Activated naive CD4-positive, alpha-beta T cell treated with anti-CD3 and anti-CD28 coated beads, Interleukin-2, amount 50 U/mL, for 24 hours (primary cell): ENCODE measurements around the gene PTPA.

Experiments
- H3K27ac Mint-ChIP-seq: one replicate; pipeline ENCODE4 v1.8.0; 2021; ENCODE audit warnings: mild to moderate bottlenecking, mixed read lengths
- H3K27me3 Mint-ChIP-seq: one replicate; pipeline ENCODE4 v1.8.0; 2021; ENCODE audit warnings: mixed read lengths
- H3K36me3 Mint-ChIP-seq: one replicate; pipeline ENCODE4 v1.8.0; 2021; ENCODE audit warnings: mixed read lengths
- H3K4me1 Mint-ChIP-seq: one replicate; pipeline ENCODE4 v1.8.0; 2021; ENCODE audit warnings: mixed read lengths
- H3K4me3 Mint-ChIP-seq: one replicate; pipeline ENCODE4 v1.8.0; 2021; ENCODE audit warnings: mild to moderate bottlenecking, mixed read lengths
- H3K9me3 Mint-ChIP-seq: one replicate; pipeline ENCODE4 v1.8.0; 2021; ENCODE audit warnings: mixed read lengths

The PTPA gene

DNA sequence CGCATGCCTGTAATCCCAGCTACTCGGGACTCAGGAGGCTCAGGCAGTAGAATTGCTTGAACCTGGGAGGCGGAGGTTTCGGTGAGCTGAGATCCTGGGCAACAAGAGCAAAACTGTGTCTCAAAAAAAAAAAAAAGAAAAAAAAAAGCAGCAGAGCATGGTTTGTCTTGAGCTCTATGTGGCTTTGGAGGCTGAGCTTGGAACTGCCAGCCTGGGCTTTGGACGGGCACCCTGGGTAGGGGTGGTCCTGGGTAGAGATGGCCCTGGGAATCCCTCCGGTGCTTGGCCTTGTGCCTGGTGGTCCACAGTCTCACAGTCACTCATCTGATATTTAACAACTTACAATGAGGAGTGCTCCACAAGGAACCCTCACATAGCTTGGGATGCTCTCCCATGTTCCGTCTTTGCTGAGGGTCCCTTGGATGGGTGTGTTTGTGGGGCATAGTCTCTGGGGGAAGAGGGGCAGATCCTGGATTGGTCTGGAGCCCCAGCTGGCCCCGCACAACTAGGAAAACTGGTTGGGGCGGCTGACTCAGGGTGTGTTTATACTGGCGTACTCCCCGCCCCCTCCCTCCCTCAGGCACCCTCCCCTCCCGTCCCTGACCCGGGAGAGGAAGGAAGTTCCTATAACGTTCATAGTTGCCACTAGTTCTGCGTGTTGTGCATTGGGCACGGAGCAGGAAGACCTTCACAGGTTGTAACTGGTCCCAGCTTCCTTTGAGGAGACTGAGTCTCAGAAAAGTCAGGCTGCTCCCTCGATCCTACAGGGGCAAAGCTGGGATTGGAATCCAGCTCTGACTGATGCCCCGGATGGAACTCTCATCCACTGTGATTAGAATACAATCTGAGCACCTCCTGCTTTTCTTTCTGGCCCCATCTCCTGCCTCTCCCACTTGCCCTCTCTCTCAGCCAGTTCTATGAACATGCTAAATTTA is 55.7 kb downstream of the PTPA start:
- H3K36me3 Mint-ChIP-seq = no peaks in the 10 kb centered on the region
- no peaks in the 10 kb centered on the region for H3K9me3 Mint-ChIP-seq
- H3K4me1 Mint-ChIP-seq = peaks cover 16% of the 10 kb centered on the region
- no peaks in the 10 kb centered on the region for H3K27me3 Mint-ChIP-seq
- no peak overlapping the region for H3K27ac Mint-ChIP-seq
- H3K4me3 Mint-ChIP-seq = peak overlapping the region; percentile 64

DNA sequence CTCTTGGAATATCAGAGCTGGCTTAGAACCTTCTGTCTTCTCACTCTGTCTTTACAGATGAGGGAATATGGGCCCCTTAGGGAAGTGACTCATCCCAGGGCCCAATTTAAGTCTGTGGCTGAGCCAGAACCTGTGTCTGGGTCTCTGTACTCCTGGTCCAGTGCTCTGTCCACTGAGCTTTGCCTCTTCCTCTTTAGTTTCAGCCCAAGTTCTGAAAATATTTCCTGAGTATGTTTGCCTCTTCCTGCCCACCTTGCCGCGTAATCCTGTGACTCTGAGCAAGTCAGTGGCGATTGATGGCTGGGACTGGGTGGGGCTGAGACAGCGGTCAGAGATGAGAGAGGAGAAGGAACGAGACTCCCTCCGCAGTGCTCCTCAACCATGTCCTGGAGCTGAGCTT is 59.0 kb downstream of the PTPA start:
- Mint-ChIP-seq H3K27ac (no peak overlapping the region), H3K36me3 (no peaks in the 10 kb centered on the region), H3K27me3 (peaks cover 2% of the 10 kb centered on the region), H3K4me1 (peaks cover 20% of the 10 kb centered on the region), H3K9me3 (no peaks in the 10 kb centered on the region), H3K4me3 (no peak overlapping the region)

DNA sequence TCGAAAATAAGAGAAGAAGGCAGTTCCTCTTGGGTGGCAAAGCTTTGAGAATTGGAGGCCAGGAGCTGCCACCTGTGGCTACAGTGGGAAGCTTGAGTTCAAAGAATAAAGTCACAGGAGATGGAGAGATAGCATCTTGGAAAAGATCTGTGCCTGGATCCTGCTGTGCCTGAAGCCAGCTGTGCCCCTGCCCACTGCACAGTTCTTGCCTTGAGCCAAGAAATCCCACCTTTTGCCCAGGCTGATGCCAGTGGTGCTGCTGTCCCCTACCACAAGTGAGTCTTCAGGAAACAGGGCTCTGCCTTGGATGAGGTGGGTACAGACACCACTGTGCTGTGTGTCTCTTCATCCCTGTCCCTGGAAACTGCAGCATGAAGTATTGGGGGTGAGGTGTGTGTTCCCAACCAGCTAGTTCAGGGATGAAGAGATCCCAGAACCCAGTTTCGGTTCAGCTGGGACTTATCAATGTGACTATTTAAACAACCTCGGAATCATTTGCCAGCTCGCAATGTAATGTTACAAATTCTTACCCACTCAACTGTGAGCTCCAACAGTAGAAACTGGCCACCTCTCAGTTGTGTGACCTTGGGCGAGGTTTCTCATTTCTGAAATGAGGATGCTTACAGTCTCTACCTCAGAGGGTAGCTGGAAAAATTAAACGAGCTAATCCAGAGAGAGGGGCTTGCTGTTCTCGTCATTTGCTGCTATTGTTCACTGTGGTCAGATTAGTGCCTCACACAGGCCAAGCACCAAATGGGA is 61.0 kb downstream of the PTPA start:
- Mint-ChIP-seq H3K9me3 (no peaks in the 10 kb centered on the region), H3K36me3 (no peaks in the 10 kb centered on the region), H3K4me3 (no peak overlapping the region), H3K27me3 (peaks cover 2% of the 10 kb centered on the region), H3K4me1 (peaks cover 19% of the 10 kb centered on the region), H3K27ac (no peak overlapping the region)

DNA sequence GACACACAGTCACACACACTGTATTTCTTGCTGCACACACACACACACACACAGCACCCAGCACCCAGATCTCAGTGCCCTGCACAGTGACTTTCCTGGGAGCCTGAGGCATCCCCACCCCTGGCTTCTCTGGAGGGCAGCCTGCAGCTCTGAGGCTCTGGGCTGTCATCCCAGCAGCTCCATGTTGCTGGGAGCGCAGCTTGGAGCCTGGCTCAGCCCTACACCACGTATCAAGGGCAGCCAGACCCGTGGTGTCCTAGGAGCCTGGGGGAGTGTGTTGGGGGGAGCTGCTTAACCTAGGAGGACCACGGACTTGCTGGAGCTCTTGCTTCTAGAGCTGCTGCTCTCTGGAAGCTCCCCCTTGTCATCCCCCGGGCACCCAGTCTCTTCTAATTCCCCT is 61.6 kb downstream of the PTPA start:
- peaks cover 2% of the 10 kb centered on the region for H3K27me3 Mint-ChIP-seq
- peaks cover 12% of the 10 kb centered on the region for H3K4me1 Mint-ChIP-seq
- H3K27ac Mint-ChIP-seq = no peak overlapping the region
- no peaks in the 10 kb centered on the region for H3K9me3 Mint-ChIP-seq
- no peaks in the 10 kb centered on the region for H3K36me3 Mint-ChIP-seq
- H3K4me3 Mint-ChIP-seq = no peak overlapping the region

DNA sequence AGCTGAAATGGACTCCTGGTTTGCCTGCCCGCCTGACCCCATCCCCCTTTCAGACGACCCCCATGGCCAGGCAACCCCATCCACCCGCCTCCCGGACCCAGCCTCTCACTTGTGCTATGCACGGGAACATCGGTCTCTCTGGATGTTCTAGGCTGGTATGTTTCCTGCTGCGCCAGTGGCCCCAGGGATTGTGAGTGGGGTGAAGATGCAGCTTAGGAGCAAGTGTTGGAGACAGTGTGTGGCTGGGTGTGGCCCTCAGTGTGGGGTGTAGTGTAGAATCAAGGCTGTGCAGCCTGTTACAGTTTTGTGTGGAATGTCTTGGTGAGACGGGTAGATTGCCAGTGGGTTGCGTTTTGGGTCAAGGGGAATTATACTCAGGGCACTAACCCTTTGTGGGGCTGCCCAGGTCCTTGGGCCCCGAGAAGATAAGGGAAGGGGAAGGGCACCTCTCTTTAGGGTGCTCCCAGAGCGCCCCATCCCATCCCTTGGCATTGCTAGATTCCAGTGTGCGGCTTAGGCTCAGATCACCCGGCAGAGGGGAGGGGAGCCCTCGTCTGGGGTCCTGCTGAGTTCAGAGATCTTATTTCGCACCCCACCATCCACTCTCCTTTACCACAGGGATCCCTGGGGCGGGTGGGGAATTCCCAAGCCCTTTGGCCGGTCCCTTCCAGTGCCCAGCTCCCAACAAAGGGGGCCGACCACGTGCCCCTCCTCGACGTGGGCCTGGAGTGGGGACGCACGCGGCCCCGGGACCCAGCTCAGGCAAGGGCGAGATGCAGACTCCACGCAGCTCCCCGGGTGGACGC is 62.3 kb downstream of the PTPA start:
- H3K36me3 Mint-ChIP-seq = no peaks in the 10 kb centered on the region
- peaks cover 9% of the 10 kb centered on the region for H3K4me1 Mint-ChIP-seq
- peaks cover 2% of the 10 kb centered on the region for H3K27me3 Mint-ChIP-seq
- H3K9me3 Mint-ChIP-seq = no peaks in the 10 kb centered on the region
- peak overlapping the region; percentile 81 for H3K4me3 Mint-ChIP-seq
- peak overlapping the region; percentile 1 for H3K27ac Mint-ChIP-seq

DNA sequence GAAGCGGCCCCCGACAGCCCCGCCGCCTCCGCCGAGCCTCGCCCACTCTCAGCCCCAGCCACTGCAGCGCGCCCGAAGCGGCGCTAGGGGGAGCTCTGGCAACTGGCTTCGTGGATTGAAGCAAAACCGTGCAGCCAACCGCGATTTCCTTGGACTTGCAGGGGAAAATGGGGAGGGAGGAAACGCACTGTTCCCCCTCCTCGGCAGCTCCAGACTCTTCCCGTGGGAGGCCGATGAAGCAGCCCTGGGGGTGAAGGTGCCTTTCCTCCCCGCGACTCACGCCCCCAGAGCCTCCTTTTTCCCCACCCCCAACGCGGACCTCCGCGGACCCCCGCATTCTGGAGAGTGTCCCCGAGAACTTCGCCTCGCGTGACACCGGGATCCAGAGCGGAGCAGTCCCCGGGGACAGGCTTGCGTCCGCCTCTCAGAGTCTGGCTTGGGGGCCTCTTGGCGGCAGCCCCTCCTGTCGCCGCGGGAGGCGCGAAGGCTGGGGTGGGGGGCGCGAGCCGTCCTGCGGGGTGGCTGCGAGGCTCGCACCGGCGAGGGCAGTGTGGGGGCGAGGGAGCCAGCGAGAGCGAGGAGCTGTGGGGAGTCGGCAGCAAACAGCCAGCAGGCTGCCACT is 63.0 kb downstream of the PTPA start:
- Mint-ChIP-seq H3K27me3 (peaks cover 2% of the 10 kb centered on the region), H3K27ac (no peak overlapping the region), H3K36me3 (no peaks in the 10 kb centered on the region), H3K4me1 (peaks cover 9% of the 10 kb centered on the region), H3K4me3 (peak overlapping the region; percentile 81), H3K9me3 (no peaks in the 10 kb centered on the region)

DNA sequence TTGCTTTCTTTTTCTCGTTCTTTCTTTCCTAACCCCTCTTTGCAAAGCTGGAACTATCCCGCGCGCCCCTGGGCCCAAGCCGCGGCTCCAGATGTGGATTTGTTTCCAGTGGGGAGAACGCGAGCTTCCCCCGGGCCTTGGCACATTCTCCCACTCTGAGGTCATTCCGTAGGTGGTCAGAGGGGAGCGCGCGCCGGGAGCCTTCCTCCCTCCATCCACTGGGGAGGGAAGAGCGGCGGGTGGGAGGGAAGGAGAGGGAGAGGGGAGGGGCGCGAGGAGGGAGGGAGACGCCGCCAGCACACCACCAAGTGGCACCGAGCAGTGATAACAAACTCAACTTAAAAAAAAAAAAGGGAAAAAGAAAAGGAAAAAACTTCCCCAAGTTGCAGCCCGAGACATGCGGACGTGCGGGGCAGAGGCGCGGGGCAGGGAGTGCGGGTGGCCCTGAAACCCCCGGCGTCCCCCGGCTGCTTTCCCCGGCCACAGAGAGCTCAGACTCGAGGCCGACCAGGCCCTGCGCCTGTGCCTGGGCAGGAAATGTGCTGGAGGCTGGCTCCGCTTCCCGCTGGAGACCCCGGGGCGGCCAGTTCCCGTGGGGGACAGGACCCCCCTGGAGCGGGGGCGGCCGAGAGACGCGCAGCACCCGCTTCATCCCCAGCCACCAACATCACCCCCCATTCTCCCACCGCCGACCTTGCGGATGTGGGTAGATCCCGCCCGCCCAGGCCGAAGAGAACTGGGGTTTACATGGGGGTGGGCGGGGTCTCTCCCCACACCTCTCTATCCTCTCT is 63.7 kb downstream of the PTPA start:
- peak overlapping the region; percentile 87 for H3K4me3 Mint-ChIP-seq
- H3K9me3 Mint-ChIP-seq = no peaks in the 10 kb centered on the region
- H3K27ac Mint-ChIP-seq = no peak overlapping the region
- H3K27me3 Mint-ChIP-seq = peaks cover 2% of the 10 kb centered on the region
- H3K36me3 Mint-ChIP-seq = no peaks in the 10 kb centered on the region
- peaks cover 9% of the 10 kb centered on the region for H3K4me1 Mint-ChIP-seq

DNA sequence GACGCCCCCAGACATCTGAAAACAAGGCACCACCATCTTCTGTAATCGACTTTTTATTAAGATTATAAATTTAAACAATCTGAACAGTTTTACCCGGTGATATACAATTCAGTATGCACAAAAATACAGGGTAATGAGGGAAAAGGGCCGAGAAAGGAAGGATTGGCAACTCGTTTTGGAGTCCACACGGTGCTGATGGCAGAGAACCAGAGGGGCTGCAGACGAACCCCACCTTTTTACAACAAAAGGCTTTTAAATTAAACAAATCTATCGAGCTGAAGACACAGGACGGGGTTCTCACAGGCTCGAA is 64.3 kb downstream of the PTPA start:
- Mint-ChIP-seq H3K36me3 (no peaks in the 10 kb centered on the region), H3K9me3 (no peaks in the 10 kb centered on the region), H3K27me3 (peaks cover 2% of the 10 kb centered on the region), H3K27ac (no peak overlapping the region), H3K4me1 (peaks cover 9% of the 10 kb centered on the region), H3K4me3 (peak overlapping the region; percentile 87)

DNA sequence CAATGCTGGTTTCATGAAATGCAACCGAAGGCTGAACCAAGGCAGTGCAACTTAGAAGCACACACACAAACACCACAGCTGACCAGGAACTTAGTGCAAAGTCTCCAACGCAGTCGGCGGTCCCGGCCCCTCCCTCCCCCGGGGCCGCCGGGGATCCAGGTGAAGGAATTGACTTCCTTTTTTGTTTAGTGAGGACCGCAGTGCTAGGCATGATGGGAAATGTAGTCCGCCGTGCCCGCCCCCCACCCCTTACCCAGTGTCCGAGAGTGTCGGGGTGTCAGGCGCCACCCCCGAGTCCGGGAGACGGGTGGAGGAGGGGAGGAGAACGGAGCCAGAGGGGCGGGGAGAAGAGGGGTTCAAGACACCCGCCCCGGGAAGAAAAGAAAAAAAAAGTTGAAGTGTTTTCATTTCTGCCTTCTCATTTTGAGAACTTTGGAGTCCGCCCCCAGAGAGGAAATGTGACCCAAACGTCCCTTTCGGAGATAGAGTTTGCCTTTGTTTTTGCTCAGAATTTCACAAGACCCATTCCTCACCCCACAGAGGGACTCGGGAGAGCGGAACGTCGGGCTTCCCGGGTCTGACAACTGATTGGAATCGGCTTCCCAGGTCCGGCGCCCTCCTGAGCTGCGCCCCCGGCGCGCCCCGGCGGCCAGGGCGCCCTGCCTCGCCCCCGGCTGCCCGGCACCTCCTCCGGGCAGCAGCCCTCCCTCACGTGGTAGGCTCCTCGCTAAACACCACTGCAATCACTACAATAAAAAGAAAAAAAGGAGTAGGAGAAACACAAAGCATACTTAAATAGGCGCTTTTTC is 64.8 kb downstream of the PTPA start:
- peaks cover 2% of the 10 kb centered on the region for H3K27me3 Mint-ChIP-seq
- no peaks in the 10 kb centered on the region for H3K36me3 Mint-ChIP-seq
- H3K27ac Mint-ChIP-seq = no peak overlapping the region
- no peaks in the 10 kb centered on the region for H3K9me3 Mint-ChIP-seq
- peaks cover 9% of the 10 kb centered on the region for H3K4me1 Mint-ChIP-seq
- H3K4me3 Mint-ChIP-seq = peak overlapping the region; percentile 87

DNA sequence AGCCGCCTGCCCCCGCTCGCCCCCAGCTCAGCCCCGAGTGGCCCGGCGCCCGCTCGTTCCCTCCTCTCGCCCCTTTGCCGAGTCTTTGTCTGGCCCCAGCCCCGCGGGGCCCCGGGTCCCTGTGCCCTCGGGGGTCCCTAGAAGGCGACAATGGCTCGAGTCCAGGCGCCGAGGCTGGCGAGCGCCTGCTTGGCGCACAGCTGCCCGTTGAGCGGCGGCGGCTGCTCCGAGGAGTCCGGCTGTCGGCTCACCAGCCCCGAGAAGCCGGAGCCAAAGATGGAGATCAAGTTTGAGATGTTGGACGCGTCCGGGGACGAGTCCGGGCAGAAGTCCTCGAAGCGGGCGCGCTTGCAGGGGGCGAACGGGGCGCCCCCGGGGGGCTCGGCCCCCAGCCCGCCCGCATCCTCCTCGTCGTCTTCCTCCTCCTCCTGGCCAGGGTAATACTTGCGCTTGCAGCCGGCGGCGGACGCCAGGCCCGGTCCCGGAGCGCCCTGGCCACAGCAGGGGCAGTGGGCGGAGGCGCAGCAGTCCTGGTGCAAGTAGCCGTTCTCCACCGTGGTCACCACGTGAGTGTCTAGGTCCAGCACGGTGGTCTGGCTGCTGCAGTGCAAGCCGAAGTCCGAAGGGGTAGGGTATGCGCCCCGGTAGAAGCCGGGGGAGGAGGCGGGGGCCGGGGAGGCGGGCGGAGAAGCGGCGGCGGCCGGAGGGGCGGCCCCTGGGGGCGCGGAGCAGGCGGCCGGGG is 65.7 kb downstream of the PTPA start:
- H3K27ac Mint-ChIP-seq = no peak overlapping the region
- H3K27me3 Mint-ChIP-seq = peaks cover 2% of the 10 kb centered on the region
- peaks cover 9% of the 10 kb centered on the region for H3K4me1 Mint-ChIP-seq
- peak overlapping the region; percentile 87 for H3K4me3 Mint-ChIP-seq
- no peaks in the 10 kb centered on the region for H3K9me3 Mint-ChIP-seq
- no peaks in the 10 kb centered on the region for H3K36me3 Mint-ChIP-seq

DNA sequence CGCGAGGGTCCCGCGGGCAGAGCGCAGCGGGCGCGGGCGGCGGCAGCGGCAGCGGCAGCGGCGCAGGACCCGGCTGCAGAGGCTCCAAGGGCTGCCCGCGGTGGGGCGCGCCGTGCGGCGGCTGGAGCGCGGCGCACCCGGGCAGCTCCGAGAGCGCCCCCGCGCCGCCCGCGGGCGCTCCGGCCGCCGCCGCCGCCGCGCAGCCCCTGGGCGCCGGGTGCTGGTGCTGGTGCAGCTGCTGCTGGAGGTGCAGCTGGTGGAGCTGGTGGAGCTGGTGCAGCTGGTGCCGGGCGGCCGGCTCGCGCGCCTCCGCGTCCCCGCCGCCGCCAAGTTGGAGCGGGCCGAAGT is 66.2 kb downstream of the PTPA start:
- no peaks in the 10 kb centered on the region for H3K36me3 Mint-ChIP-seq
- no peak overlapping the region for H3K4me3 Mint-ChIP-seq
- H3K4me1 Mint-ChIP-seq = peaks cover 9% of the 10 kb centered on the region
- H3K27me3 Mint-ChIP-seq = peaks cover 2% of the 10 kb centered on the region
- no peak overlapping the region for H3K27ac Mint-ChIP-seq
- no peaks in the 10 kb centered on the region for H3K9me3 Mint-ChIP-seq

DNA sequence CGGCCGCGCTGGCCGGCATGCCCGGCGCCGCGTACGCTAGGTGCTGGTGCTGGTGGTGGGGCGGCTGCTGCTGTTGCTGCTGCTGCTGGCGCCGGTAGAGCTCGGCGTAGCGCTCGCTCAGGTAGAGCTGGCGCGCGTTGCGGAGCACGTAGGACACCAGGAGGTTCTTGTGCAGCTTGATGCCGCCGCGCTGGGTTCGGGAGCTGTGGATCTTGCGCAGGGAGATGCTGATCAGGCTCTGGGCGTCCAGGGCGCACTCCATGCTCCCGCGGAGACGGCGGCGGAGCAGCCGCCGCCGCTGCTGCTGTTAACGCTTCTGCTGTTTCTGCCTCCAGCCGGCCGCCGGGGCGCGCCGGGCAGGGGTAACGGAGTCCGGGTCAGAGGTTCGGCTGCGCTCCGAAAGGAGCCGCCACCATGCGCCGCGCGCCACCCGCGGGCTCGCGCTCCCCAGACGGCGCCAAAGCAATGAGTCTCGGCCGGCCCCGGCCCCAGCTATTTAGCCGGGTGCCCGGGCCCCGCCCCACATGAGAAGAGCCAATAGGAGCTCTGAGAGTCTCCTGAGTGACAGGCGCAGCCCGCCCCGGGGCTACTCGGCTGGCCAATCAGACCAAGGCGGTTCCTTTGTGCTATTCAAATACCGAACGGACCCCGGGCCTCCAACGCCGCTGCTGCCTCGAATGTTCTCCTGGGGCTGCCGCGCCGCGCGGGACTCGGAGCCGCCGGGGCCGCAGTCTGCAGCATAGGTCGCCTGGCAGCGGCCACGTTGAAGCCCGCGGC is 66.8 kb downstream of the PTPA start, which contains the start of gene IER5L:
TSS of gene IER5L (minus strand) at position 471 of the 777 bp plus-strand sequence. CDS start at position 262, 209 bp downstream.
- H3K36me3 Mint-ChIP-seq = no peaks in the 10 kb centered on the region
- H3K4me3 Mint-ChIP-seq = peak within 1 kb of the TSS; percentile 87
- peaks cover 9% of the 10 kb centered on the region for H3K4me1 Mint-ChIP-seq
- no peaks in the 10 kb centered on the region for H3K9me3 Mint-ChIP-seq
- H3K27me3 Mint-ChIP-seq = peaks cover 2% of the 10 kb centered on the region
- no peak within 1 kb of the TSS for H3K27ac Mint-ChIP-seq
